NCI-H2029 treated with DMSO at 0.1 percent for 48 hours (cell line): Measurements from ENCODE around the gene SULT2A1.
"Not testable (repeated sequence)": the region's sequence is repeated elsewhere in the genome, so short reads cannot be mapped to it uniquely, and the experiment has no call there.

Experiments
- DNase-seq: peaks from one replicate; lab custom pipeline; 2025; lab: John Stamatoyannopoulos, UW

The SULT2A1 gene

GRCh38 chr19:47886010-47886559 lies at the start of gene SULT2A1:
SULT2A1 (minus strand) TSS chr19:47886315; CDS start chr19:47886257, 58 bp downstream.
- DNase-seq: no peak

DNA sequence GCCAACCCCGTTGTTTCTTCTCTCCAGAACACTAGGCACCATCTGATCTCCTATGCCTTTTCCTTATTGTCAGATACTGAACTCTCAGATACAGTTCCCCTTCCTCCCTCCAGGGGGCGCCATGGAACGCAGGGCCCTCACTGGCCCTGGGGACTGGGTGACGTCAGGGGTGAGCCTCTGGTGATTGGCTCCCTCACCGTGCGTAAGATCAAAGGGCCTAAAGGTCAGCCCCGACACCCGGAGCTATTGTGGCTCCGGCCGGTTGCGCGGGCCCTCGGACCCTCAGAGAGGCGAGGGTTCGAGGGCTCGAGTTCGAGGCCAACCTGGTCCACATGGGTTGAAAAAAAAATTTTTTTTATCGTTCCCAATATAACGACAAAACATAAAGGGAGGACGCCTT lies 42.5 kb upstream of the SULT2A1 start:
- not testable (repeated sequence) for DNase-seq

- DNase-seq: not testable (repeated sequence)
Observed at GRCh38 chr19:47920107-47920506, 34.0 kb upstream of the SULT2A1 start.

DNA sequence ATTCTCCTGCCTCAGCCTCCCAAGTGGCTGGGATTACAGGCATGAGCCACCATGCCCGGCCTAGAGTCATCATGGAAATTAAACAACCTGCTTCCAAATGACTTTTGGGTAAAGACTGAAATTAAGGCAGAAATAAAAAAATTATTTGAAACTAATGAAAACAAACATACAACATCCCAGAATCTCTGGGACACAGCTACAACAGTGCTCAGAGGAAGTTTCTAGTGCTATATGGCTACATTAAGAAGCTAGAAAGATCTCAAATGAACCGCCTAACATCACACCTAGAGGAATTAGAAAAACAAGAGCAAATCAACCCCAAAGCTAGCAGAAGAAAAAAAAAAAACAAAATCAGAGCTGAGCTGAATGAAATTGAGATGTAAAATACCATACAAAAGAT lies 24.1 kb upstream of the SULT2A1 start:
- DNase-seq: not testable (repeated sequence)

DNA sequence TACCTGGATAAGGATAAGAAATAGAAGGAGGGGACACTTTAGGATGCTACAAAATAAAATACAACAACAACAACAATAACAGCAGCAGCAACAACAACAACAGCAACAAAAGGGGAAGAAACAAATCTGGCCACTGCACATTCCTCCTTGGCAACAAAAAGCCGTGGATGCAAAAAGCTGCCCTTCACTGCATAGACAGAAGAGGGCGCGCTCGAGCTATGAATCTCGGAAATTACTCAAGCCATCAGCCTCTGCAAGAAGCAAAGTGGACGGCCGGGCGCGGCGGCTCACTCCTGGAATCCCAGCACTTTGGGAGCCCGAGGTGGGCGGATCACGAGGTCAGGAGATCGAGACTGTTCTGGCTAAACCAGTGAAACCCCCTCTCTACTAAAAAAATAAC lies 23.2 kb upstream of the SULT2A1 start:
- not testable (repeated sequence) for DNase-seq

DNA sequence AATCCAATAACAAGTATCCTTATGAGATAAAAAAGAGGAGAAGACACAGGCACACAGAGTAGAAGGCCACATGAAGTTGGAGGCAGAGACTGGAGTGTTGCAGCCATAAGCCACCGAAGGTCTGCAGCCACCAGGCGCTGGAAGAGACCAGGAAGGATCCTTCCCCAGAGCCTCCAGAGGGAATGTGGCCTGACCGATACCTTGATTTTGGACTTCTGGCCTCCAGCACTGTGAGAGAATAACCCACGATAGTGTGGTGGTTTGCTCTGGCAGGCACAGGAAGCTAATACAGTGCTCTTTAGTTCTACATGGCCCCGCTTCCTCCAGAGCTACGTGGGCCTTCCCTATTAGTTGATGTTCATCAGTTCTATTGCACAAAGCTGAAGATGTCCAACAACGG lies 15.3 kb upstream of the SULT2A1 start:
- no peak for DNase-seq

DNA sequence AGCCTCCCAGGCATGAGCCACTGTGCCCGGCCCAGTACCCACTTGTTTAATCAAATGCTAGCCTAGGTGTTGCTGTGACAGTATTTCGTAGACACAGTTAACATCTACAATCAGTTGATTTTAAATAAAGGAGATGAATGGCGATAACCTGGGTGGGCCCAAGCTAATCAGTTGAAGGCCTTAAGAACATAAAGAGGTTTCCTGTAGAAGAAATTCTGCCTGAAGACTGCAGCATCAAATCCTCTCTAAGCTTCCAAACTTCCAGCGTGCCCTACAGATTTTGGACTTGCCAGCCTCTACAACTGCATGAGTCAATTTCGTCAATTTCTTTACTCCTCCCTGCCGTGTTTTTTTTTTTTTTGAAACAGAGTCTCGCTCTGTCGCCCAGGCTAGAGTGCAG lies 13.2 kb upstream of the SULT2A1 start:
- DNase-seq: no peak

GRCh38 chr19:47897861-47898260 lies 11.7 kb upstream of the SULT2A1 start:
- no peak for DNase-seq

- DNase-seq: no peak
Observed at GRCh38 chr19:47896773-47897172, 10.7 kb upstream of the SULT2A1 start.

- DNase-seq: no peak
Observed at GRCh38 chr19:47896019-47896418, 9.9 kb upstream of the SULT2A1 start.

- no peak for DNase-seq
Observed at GRCh38 chr19:47895165-47895782, 9.2 kb upstream of the SULT2A1 start.

DNA sequence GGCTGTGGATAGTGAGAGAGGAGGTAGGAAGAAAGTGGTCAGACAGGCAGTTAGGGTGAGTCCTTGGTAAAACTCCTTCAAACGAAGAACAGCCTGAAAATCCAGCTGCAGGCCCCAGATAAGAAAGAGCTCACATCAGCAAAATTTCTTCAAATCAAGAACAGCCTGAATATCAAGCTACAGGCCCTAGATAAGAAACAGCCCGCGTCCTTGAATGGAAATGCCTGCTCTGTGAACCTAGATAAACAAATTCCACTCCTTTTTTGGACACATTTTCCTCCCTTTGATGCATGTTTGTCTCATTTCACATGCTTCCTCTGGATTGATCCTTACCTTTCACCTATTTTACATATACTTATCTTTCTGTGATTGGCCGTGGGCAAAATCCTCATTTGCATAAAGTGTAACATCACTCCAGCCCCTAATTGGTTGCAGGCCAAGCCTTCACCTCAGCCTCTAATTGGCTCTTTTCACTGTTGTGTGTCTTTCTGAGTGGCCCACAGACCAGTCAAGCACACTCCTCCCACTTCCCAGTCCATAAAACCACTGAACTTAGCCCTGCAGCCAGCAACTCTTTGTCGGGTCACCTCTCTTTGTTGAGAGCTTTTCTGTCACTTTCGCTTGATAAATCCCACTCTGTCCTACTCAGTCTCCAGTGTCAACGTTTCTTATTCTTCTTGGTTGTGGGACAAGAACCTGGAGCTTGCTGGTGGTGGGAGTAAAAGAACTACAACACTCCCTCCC lies 6.0 kb upstream of the SULT2A1 start:
- no peak for DNase-seq

DNA sequence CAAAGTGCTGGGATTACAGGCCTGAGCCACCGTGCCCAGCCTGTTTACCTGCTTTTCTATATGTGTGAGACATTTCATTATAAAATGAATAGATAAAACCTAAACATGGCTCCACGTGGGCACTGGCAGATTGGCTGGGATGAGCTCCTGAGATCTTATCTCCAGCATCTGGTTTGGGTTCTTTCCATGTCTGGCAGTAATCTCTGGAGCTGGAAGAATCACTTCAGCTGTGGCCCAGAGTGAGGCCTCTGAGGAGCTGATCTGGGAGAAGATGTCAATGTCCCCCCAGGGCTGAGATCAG lies 5.5 kb upstream of the SULT2A1 start:
- no peak for DNase-seq

- DNase-seq: no peak
Observed at GRCh38 chr19:47890865-47891621, 4.9 kb upstream of the SULT2A1 start.

DNA sequence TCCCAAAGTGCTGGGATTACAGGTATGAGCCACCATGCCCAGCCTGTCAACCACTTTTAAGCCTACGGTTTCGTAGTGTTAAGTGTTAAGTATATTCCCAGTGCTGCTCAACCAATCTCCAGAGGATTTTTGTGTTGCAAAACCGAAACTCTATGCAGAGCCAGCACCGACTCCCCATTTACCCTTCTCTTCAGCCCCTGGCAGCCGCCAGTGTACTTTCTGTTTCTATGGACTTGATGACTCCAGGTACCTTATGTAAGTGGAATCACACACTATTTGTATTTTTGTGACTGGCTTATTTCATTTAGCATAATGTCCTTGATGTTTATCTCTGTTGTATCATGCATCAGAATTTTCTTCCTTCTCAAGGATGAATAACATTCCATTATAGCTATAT lies 1.1 kb downstream of the SULT2A1 start:
- no peak for DNase-seq

- no peak for DNase-seq
Observed at GRCh38 chr19:47882890-47883289, 3.2 kb downstream of the SULT2A1 start.

DNA sequence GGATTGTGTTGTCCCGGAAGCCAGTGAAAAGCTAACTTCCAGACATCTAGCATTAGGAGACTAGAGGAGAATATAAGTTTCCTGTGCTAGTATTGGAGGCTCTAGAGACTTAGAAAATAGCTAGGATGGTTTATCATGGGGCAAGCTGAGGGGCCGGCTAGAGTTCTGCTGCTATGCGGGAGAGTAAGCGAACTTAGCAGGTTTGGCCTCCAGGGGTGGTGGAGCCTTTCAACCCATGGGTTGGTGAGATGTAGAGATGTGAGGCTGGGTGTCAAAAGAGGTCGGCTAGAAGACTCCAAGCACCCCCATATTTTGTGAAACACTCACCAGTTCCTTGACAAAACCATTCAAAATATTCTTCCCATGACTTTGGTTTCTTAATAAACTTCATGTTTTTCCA lies 4.4 kb downstream of the SULT2A1 start:
- DNase-seq: no peak

- not testable (repeated sequence) for DNase-seq
Observed at GRCh38 chr19:47879385-47879784, 6.7 kb downstream of the SULT2A1 start.

DNA sequence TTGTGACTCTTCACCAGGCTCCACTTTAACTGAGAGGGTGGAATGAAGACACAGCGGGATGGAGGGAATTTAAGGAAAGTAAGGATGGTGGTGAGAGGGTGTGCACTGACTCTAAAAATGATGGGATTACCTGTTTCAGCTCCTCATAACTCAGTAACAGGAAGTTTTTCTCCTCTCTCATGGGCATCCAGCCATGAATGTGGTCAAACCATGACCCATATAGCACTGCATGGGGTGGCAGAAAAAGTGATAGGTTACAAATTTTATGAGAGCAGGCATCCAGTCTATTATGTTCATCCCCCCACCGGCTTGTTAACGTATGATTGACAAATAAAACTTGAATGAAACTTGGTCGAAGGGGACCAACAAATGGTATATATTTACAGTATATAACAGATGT lies 7.2 kb downstream of the SULT2A1 start:
- no peak for DNase-seq

- no peak for DNase-seq
Observed at GRCh38 chr19:47865166-47865565, 20.9 kb downstream of the SULT2A1 start.

DNA sequence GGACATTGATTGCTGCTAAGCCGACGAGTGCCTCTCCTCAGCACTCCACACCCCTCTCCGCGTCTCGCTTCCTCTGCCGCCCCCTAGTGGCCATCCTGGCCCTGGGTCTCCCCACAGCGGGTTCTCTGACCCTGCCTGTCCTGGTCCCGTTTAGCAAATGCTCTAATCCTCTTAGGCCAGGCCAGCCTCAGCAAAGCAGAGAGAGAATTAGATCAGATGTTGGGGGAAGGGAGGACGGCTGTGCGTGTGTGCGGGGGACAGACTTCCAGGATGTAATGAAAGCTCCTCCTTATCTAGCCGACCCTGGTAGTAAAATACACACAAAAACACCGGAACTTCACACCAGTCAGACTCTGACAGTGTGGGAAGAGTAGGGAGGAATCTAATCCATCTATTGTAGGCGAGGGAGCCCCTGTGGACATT lies 22.6 kb downstream of the SULT2A1 start:
- no peak for DNase-seq

GRCh38 chr19:47861630-47862029 lies 24.5 kb downstream of the SULT2A1 start:
- DNase-seq: no peak
